GM18867 (cell line): ENCODE results near the gene TSEN2.
"Not testable (repeated sequence)": the region's sequence is repeated elsewhere in the genome, so short reads cannot be mapped to it uniquely, and the experiment has no call there.

ENCODE experiments used
- ATAC-seq: cut with Tn5 transposase; IDR thresholded peaks from one replicate; pipeline ENCODE4 v1.9.1; 2021; ENCODE audit warnings: mild to moderate bottlenecking, moderate library complexity; ENCODE audit not compliant: unreplicated experiment

TSEN2 gene

DNA sequence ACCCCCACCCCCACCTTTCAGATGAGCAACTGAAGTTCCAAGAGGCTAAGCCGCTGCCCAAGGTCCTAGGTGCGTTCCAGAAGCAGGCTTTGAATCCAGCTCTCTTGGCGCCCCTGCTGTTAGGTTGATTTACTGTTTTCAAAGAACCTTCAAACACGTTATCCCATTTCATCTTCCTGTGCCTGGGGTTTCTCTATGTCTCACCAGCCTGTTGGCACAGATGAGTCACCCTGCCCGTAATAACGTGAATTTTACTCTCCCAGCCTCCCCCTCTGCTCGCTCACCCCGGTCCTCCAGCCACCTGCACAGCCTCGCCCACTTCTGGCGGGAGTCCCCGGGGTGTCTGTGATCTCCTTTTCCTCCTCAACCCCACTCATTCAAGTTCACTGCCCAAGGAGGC lies 13.0 kb upstream of the TSEN2 start:
- ATAC-seq = no peak

DNA sequence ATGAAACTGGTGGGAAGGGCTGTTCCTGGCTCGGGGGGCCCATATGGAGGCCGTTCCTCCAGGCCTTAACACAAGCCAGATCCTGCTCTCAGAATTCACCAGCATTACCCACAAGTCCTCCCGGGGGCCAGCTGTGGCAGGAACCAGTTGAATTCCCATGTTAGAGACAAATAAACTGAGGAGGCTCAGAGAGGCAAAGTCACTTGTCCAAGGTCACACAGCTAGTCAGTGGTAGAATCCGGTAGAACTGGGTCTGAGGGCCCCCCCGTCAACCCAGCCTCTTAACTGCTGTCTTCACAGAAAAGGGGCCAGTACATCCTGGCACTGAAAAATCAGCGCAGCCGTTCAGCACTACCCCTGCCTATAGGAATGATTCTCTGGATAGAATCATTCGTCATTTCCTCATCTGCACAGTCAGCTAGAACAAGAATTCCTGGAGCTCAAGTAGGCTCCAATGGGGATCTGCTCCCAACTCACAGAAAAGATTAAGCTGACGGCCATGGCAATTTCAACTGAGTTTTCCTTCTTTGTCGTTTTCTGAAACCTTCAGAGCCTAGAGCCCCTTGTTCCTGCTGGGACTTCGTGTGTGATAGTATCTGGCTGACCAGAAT lies 12.2 kb upstream of the TSEN2 start:
- ATAC-seq = no peak

DNA sequence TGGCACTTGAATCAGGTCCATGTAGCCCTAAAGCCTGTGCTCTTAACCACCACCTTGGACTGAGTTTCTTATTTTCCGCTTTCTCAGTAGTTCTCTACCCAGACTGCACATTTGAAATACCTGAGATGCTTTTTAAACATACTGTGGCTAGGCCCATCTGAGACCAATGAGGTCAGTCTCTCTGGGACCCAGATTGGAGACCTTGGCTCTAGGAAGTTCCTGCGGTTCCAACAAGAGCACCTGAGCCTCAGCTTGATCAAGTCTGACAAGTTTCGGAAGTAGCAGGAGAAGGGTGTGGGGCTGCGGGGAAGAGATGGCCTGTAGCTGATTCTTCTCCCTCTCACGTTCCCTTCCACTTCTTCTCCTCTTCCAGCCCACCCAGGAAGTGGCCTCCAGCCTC lies 11.5 kb upstream of the TSEN2 start:
- no peak for ATAC-seq

DNA sequence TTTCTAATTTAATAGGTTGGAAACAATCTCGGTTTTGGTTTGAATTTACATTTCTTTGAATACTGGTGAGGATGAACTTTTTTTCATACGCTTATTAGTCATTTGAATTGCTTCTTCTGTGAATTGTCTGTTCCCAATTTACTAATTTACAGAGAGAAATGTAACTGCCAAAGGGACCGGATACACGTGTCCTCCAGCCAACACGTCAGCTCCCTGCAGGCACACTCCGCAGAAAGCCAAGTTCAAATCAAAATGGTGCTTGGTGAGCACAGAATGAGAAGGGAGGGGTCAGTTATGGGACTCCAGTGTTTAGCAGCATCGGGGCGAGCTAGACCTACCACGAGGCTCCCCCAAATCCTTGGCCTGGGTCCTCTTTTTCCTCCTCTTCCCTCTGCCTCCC lies 10.8 kb upstream of the TSEN2 start:
- ATAC-seq = no peak

DNA sequence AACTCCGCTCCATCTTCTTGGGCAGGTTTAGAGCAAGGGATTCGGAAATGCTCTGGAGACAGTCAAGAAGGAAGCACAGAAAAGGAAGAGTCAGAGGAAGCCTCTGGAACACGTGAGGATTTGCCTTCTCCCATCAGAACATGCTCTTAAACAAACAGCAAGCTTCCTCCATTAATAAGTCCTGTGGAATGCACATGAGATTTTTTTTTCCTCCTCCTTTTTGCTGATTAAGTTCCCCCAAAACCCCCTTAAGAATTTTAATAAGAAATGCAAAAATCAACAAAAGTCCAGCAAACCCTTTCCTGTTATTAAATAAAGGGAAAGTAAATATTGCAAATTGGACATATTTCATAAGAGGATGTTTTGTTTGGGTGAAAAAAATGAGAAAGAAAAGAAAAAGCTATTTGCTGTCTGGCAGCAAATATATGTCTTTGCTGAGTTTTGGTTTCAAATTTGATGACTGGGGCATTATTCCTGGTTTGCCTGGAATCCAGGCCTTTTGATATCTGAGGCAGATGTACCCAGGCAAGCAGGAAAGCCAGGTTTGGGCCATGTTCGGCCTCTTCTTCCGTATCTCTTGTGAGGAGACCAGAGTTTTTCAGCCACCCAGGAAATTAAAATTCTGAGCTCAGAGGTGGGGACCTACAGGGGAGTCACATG lies 7.9 kb upstream of the TSEN2 start:
- ATAC-seq = no peak

- no peak for ATAC-seq
Observed at GRCh38 chr3:12477256-12477655, 7.0 kb upstream of the TSEN2 start.

GRCh38 chr3:12478326-12478725 lies 6.0 kb upstream of the TSEN2 start:
- no peak for ATAC-seq

GRCh38 chr3:12479198-12479597 lies 5.1 kb upstream of the TSEN2 start:
- ATAC-seq = not testable (repeated sequence)

- ATAC-seq = peak; percentile 35
Observed at GRCh38 chr3:12479919-12480427, 4.3 kb upstream of the TSEN2 start.

DNA sequence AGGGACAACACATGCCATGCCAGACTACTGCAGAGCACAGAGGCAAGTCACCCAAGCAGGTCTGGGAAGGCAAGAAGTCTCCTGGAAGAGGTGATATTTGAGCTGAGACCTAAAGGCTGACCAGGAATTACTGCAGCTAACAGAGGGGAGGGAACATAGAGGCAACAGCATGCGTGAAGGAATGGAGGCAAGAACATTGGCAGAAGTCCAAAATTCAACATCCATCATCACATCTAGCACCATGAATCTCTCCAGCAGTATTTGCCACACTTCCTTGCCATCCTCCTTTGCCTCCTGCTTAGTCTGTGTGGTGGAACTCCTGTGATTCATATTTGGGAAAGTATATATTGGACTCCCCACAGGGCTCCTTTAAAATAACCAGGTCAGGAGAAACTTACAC lies 870 bp upstream of the TSEN2 start:
- no peak for ATAC-seq

DNA sequence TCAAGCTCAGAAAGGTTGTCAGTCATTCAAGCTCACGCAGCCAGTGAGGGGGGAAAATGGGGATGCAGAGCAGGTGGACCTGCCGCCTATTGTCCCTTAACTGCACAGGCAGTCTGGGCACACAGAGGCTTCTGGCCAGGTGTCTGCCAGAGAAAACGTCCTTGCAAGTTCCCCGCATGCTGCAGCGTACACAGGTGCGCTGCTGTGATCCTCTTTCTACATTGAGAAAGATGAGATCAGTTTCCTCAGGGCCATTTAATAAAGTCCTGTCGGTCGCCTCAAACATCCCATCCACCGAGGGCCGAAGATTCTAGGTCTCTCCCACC lies 445 bp upstream of the TSEN2 start:
- no peak for ATAC-seq

DNA sequence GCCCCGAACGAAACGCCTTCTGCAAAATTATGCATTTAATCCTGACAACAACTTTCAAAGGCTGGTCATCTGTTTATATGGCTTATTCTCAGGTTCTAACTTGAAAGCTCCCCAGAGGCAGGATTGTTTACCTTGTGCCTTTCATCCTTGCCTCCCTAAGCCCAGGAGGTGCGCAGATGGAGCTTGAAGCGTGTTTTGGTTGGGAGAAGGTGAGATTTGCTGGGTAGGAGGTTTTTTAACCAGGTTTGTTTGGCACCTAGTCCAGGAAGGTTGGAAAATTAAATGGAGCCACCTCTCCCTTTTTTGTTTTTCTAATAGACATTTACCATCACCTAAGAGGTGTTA lies 675 bp downstream of the TSEN2 start:
- no peak for ATAC-seq

- ATAC-seq = no peak
Observed at GRCh38 chr3:12486001-12486400, 1.7 kb downstream of the TSEN2 start.

- ATAC-seq = no peak
Observed at GRCh38 chr3:12486916-12487315, 2.6 kb downstream of the TSEN2 start.

- no peak for ATAC-seq
Observed at GRCh38 chr3:12487336-12487735, 3.1 kb downstream of the TSEN2 start.

GRCh38 chr3:12487786-12488185 lies 3.5 kb downstream of the TSEN2 start:
- no peak for ATAC-seq

GRCh38 chr3:12489368-12489767 lies 5.1 kb downstream of the TSEN2 start:
- no peak for ATAC-seq

DNA sequence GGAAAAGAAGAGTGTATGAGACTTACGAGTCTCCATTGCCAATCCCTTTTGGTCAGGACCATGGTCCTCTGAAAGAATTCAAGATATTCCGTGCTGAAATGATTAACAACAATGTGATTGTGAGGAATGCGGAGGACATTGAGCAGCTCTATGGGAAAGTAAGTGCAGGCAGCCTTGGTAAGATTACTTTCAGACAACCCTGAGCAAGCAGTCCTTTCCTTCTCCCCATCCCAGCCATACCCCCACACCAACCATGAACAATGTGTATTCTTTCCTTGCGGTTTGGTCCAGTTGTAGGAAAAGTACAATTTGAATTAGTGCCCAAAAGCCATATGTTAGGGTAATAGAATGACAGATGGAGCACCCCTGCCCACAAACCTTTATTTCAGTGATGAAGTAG lies 5.6 kb downstream of the TSEN2 start:
- no peak for ATAC-seq

GRCh38 chr3:12490547-12490946 lies 6.3 kb downstream of the TSEN2 start:
- no peak for ATAC-seq

GRCh38 chr3:12495749-12496452 lies 11.6 kb downstream of the TSEN2 start:
- ATAC-seq = no peak

DNA sequence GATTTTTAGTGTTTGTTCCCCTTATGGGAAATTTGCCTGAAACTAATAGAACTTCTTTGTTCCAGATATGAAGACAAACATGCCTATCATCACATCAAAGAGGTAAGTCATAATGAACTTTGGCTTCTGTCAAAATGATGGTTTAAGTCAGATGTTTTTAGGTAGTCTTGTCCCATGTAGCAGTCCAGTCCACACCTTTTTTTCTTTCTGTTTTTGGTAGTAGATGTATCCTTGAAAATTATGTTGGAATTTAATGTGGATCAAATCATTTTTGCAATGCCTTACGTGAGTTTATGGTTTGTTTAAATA lies 12.1 kb downstream of the TSEN2 start:
- ATAC-seq = no peak

- no peak for ATAC-seq
Observed at GRCh38 chr3:12499474-12499873, 15.2 kb downstream of the TSEN2 start.
